GM13976 (cell line): Measurements from ENCODE around the gene APOBEC3B.

ENCODE experiments used
- DNase-seq: peaks from one replicate; pipeline ENCODE4 v3.0.0; 2012; ENCODE audit warnings: low spot score
- CTCF ChIP-seq: IDR thresholded peaks from 2 replicates; pipeline ENCODE4 v1.5.1; 2012; ENCODE audit warnings: borderline replicate concordance, mild to moderate bottlenecking; ENCODE audit not compliant: insufficient read depth; ENCODE audit errors: extremely low read depth, missing control alignments, control extremely low read depth
- in situ Hi-C: fragments of 300-500 bp; cut with MboI; formaldehyde crosslinking; loops from one replicate; pipeline ENCODE4 v1.12.0; 2022; ENCODE audit warnings: low sequenced_read_pairs, mixed read lengths, inconsistent platforms; ENCODE audit not compliant: unreplicated experiment

The APOBEC3B gene

GRCh38 chr22:38967451-38968450, 14.4 kb upstream of the APOBEC3B start:
- DNase-seq, result peak; percentile 64
- no peak for TF ChIP-seq CTCF
- in situ Hi-C loops, result no loop called here

- TF ChIP-seq CTCF, result no peak
- DNase-seq, result no peak
- in situ Hi-C loops, result no loop called here
Measured at GRCh38 chr22:38968801-38969200, 13.3 kb upstream of the APOBEC3B start.

GRCh38 chr22:38970551-38970950, 11.6 kb upstream of the APOBEC3B start:
- TF ChIP-seq CTCF, result no peak
- no peak for DNase-seq
- in situ Hi-C loops, result no loop called here

- TF ChIP-seq CTCF, result no peak
- no peak for DNase-seq
- in situ Hi-C loops, result no loop called here
Measured at GRCh38 chr22:38971202-38971601, 10.9 kb upstream of the APOBEC3B start.

- in situ Hi-C loops, result no loop called here
- TF ChIP-seq CTCF, result no peak
- no peak for DNase-seq
Measured at GRCh38 chr22:38971791-38972190, 10.4 kb upstream of the APOBEC3B start.

- in situ Hi-C loops, result no loop called here
- TF ChIP-seq CTCF, result no peak
- no peak for DNase-seq
Measured at GRCh38 chr22:38972558-38972957, 9.6 kb upstream of the APOBEC3B start.
